Measurements from ENCODE around the gene TRMT10C.

TRMT10C gene

GRCh38 chr3:101574388-101575112 lies 12.9 kb downstream of the TRMT10C start:
- no peaks in the 10 kb centered on the region for H3K36me3 ChIP-seq (ENCODE audit: insufficient read depth)
- H2AFZ ChIP-seq (ENCODE audit: low read depth): peak overlapping the region; percentile 73; the same call in 1 of the 2 replicates
- H3K9ac ChIP-seq: peak overlapping the region; percentile 97
- H3K27me3 ChIP-seq (ENCODE audit: insufficient read depth, low read depth): no peaks in the 10 kb centered on the region
- peak overlapping the region; percentile 80 for H3K4me2 ChIP-seq
- TF ChIP-seq, protein P1, sequence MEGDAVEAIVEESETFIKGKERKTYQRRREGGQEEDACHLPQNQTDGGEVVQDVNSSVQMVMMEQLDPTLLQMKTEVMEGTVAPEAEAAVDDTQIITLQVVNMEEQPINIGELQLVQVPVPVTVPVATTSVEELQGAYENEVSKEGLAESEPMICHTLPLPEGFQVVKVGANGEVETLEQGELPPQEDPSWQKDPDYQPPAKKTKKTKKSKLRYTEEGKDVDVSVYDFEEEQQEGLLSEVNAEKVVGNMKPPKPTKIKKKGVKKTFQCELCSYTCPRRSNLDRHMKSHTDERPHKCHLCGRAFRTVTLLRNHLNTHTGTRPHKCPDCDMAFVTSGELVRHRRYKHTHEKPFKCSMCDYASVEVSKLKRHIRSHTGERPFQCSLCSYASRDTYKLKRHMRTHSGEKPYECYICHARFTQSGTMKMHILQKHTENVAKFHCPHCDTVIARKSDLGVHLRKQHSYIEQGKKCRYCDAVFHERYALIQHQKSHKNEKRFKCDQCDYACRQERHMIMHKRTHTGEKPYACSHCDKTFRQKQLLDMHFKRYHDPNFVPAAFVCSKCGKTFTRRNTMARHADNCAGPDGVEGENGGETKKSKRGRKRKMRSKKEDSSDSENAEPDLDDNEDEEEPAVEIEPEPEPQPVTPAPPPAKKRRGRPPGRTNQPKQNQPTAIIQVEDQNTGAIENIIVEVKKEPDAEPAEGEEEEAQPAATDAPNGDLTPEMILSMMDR (conservative IDR thresholded peaks at IDR 0.05; ENCODE audit: low read depth, low read length): no peak
- H3K27ac ChIP-seq: peak overlapping the region; percentile 94
- H3K4me1 ChIP-seq (ENCODE audit: low read depth, poor library complexity, severe bottlenecking): peaks cover 27% of the 10 kb centered on the region
- H3K79me2 ChIP-seq (ENCODE audit: insufficient read depth, low read depth): peaks cover 51% of the 10 kb centered on the region
- H3K4me3 ChIP-seq (IDR thresholded peaks at IDR 0.05; ENCODE audit: insufficient read depth, low read depth, low read length): peak overlapping the region; percentile 25
- H4K20me1 ChIP-seq (ENCODE audit: insufficient read depth): no peaks in the 10 kb centered on the region

GRCh38 chr3:101577286-101577685 lies 15.6 kb downstream of the TRMT10C start:
- Histone ChIP-seq H3K9ac (no peak overlapping the region), H3K27me3 (ENCODE audit: insufficient read depth, low read depth) (no peaks in the 10 kb centered on the region), H4K20me1 (ENCODE audit: insufficient read depth) (no peaks in the 10 kb centered on the region; the same call in 1 of the 2 replicates), H3K36me3 (ENCODE audit: insufficient read depth) (no peaks in the 10 kb centered on the region), H3K4me2 (no peak overlapping the region), H3K4me3 (IDR thresholded peaks at IDR 0.05; ENCODE audit: insufficient read depth, low read depth, low read length) (no peak overlapping the region), H3K4me1 (ENCODE audit: low read depth, poor library complexity, severe bottlenecking) (peaks cover 26% of the 10 kb centered on the region), H3K79me2 (ENCODE audit: insufficient read depth, low read depth) (peaks cover 74% of the 10 kb centered on the region), H3K27ac (no peak overlapping the region), H2AFZ (ENCODE audit: low read depth) (no peak overlapping the region)
- TF ChIP-seq, protein P1 (conservative IDR thresholded peaks at IDR 0.05; ENCODE audit: low read depth, low read length): no peak

GRCh38 chr3:101588616-101589015 lies 26.9 kb downstream of the TRMT10C start:
- Histone ChIP-seq H3K36me3 (ENCODE audit: insufficient read depth) (no peaks in the 10 kb centered on the region), H3K27me3 (ENCODE audit: insufficient read depth, low read depth) (no peaks in the 10 kb centered on the region), H3K4me2 (no peak overlapping the region), H2AFZ (ENCODE audit: low read depth) (no peak overlapping the region), H3K9ac (no peak overlapping the region), H4K20me1 (ENCODE audit: insufficient read depth) (no peaks in the 10 kb centered on the region), H3K79me2 (ENCODE audit: insufficient read depth, low read depth) (no peaks in the 10 kb centered on the region), H3K27ac (no peak overlapping the region), H3K4me1 (ENCODE audit: low read depth, poor library complexity, severe bottlenecking) (no peaks in the 10 kb centered on the region), H3K4me3 (IDR thresholded peaks at IDR 0.05; ENCODE audit: insufficient read depth, low read depth, low read length) (no peak overlapping the region)
- TF ChIP-seq, protein P1 (conservative IDR thresholded peaks at IDR 0.05; ENCODE audit: low read depth, low read length): no peak

DNA sequence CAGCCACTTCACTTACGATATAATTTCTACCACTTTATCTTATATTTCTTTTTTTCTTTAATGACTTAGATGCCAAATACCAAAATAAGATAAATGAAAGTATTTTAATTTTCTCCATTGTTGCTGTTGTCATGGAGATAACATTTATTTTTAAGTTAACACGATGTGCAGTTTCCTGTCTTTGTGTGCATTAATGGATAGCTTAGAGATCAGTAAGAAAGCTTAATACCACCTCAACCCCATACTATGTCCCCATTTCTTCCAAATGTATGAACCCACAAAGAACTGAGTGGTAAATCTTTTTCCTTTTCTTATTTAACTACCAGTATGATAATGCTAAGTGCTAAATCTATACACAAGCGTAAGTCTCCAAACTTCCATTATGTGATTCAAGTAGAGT lies 29.4 kb downstream of the TRMT10C start:
- Histone ChIP-seq H3K4me3 (IDR thresholded peaks at IDR 0.05; ENCODE audit: insufficient read depth, low read depth, low read length) (no peak overlapping the region), H3K36me3 (ENCODE audit: insufficient read depth) (no peaks in the 10 kb centered on the region), H3K79me2 (ENCODE audit: insufficient read depth, low read depth) (no peaks in the 10 kb centered on the region), H3K4me2 (no peak overlapping the region), H3K27me3 (ENCODE audit: insufficient read depth, low read depth) (no peaks in the 10 kb centered on the region), H4K20me1 (ENCODE audit: insufficient read depth) (no peaks in the 10 kb centered on the region), H3K27ac (no peak overlapping the region), H2AFZ (ENCODE audit: low read depth) (no peak overlapping the region), H3K4me1 (ENCODE audit: low read depth, poor library complexity, severe bottlenecking) (no peaks in the 10 kb centered on the region), H3K9ac (no peak overlapping the region)
- TF ChIP-seq, protein P1 (conservative IDR thresholded peaks at IDR 0.05; ENCODE audit: low read depth, low read length): no peak
